Transverse colon (tissue), 4 donors: ENCODE results near the gene HMX1. TPM values are rescaled to one million over a fixed set of nuclear protein-coding genes. Genes with fewer than 3 reads are reported as not detected.

ENCODE experiments used
- DNase-seq: peaks from one replicate; pipeline ENCODE4 v3.0.0-alpha.2; 2019
- H3K27ac ChIP-seq, 4 donors: fragments of 200-600 bp; sonication (generic); 2 replicates each; pipeline ENCODE4 v1.5.1; 2016 to 2018; ENCODE audit warnings: inconsistent platforms in 4 of 4
- H3K27me3 ChIP-seq: fragments of 200-600 bp; sonication (generic); 2 replicates; pipeline ENCODE4 v1.5.1; 2017; ENCODE audit warnings: inconsistent platforms
- H3K36me3 ChIP-seq, 4 donors: fragments of 200-600 bp; sonication (generic); 2 replicates each; pipeline ENCODE4 v1.5.1; 2017 to 2019; ENCODE audit warnings: inconsistent platforms in 4 of 4
- H3K4me1 ChIP-seq, 4 donors: fragments of 200-600 bp; sonication (generic); 2 replicates each; pipeline ENCODE4 v1.5.1; 2017 to 2020; ENCODE audit warnings: inconsistent platforms in 4 of 4
- H3K4me3 ChIP-seq, 4 donors: fragments of 200-600 bp; sonication (generic); 1 replicate in 1 of 4; 2 replicates in 3 of 4; pipeline versions ENCODE4 v1.5.1 to v1.6.1; 2017 to 2019; ENCODE audit warnings: inconsistent platforms in 4 of 4
- H3K9me3 ChIP-seq, 2 donors: fragments of 200-600 bp; sonication (generic); 2 replicates each; pipeline ENCODE4 v1.5.1; 2017 to 2019; ENCODE audit warnings: inconsistent platforms in 2 of 2
- CTCF ChIP-seq, 5 experiments: fragments of 200-600 bp in 3 of 5; fragments of 450-650 bp in 2 of 5; sonication (generic) in 3 of 5; IDR thresholded peaks; 1 replicate in 2 of 5; 2 replicates in 3 of 5; pipeline ENCODE4 v1.5.1; 2016 to 2017; ENCODE audit warnings: antibody characterized with exemption in 5 of 5, inconsistent platforms in 3 of 5, mild to moderate bottlenecking in 2 of 5, moderate library complexity in 1 of 5
- EP300 ChIP-seq: sonication (generic); formaldehyde crosslinking; IDR thresholded peaks from one replicate; pipeline ENCODE4 v1.6.1; 2017; ENCODE audit warnings: antibody characterized with exemption, low read depth
- POLR2A ChIP-seq: fragments of 450-650 bp; IDR thresholded peaks from one replicate; pipeline ENCODE4 v1.6.1; 2016; ENCODE audit warnings: antibody characterized with exemption, mild to moderate bottlenecking, moderate library complexity
- POLR2AphosphoS5 ChIP-seq, 3 donors: sonication (generic); formaldehyde crosslinking; IDR thresholded peaks; one replicate each; pipeline ENCODE4 v1.6.1; 2016; ENCODE audit warnings: antibody characterized with exemption in 3 of 3
- WGBS, 2 donors: methylation state at CpG; one replicate each; pipeline ENCODE4 v1.1.5; 2018; ENCODE audit warnings: low coverage in 1 of 2; 5-methylcytosine and 5-hydroxymethylcytosine counted together
- in situ Hi-C, 4 donors: fragments of 200-750 bp; cut with MboI; loops; one replicate each; pipeline versions ENCODE4 v1.15.0 to v1.15.1; 2017; ENCODE audit warnings: low sequenced_read_pairs in 3 of 4, low pct_ligation_motif_present in 1 of 4, low pct_unique_long_range_greater_than_20kb in 1 of 4
- intact Hi-C: fragments of 100-400 bp; cut with DNase I; formaldehyde crosslinking; loops from one replicate; pipeline ENCODE4 v1.15.1; 2023; ENCODE audit warnings: low total_unique reads
- total RNA-seq, 4 donors: library from RNA; depleted of rRNA; stranded (reverse); fragments of >200 nt; gene quantifications; one replicate each; pipeline ENCODE4 v1.1.0, GENCODE V29; 2016

Gene HMX1
- not detected for total RNA-seq

GRCh38 chr4:8871417-8872401, at the start of gene HMX1:
HMX1 (minus strand) TSS chr4:8871839; CDS start chr4:8871614, 225 bp downstream.
- 4% methylated on average over 67 of the region's 134 CpGs; no CpG with 5 or more reads in 1 of the 2 donors for WGBS, 2 donors
- Histone ChIP-seq H3K27ac (no peak within 1 kb of the TSS), H3K36me3 (no peaks in the 10 kb centered on the region), H3K4me3 (no peak within 1 kb of the TSS), H3K4me1 (peaks cover 0 to 5% (median 1%) of the 10 kb centered on the region in 4 donors), H3K27me3 (peaks cover 97% of the 10 kb centered on the region), H3K9me3 (no peaks in the 10 kb centered on the region)
- in situ Hi-C loops = no loop called here
- TF ChIP-seq CTCF (IDR thresholded peaks at IDR 0.05) (no peak), POLR2A (no peak), EP300 (no peak), POLR2AphosphoS5 (IDR thresholded peaks at IDR 0.05) (no peak)
- no peak for DNase-seq
- intact Hi-C loops = no loop called here

- H3K36me3 ChIP-seq = no peaks in the 10 kb centered on the region
- H3K9me3 ChIP-seq = peaks cover 0 to 3% of the 10 kb centered on the region in 2 donors
- in situ Hi-C loops (no loop called here), intact Hi-C loops (no loop called here)
- no peak overlapping the region for H3K27ac ChIP-seq
- no peaks in the 10 kb centered on the region for H3K4me1 ChIP-seq
- peaks cover 5% of the 10 kb centered on the region for H3K27me3 ChIP-seq
- WGBS, 2 donors = 67 to 86% methylated on average over 1 to 10 of the region's 10 CpGs
- TF ChIP-seq POLR2AphosphoS5 (IDR thresholded peaks at IDR 0.05) (no peak), POLR2A (no peak), EP300 (no peak), CTCF (IDR thresholded peaks at IDR 0.05) (no peak)
- H3K4me3 ChIP-seq = no peak overlapping the region
- no peak for DNase-seq
These were observed 49.3 kb upstream of the HMX1 start for GRCh38 chr4:8920969-8921368.

GRCh38 chr4:8920289-8920965, 48.8 kb upstream of the HMX1 start:
- intact Hi-C loops (no loop called here), in situ Hi-C loops (no loop called here)
- TF ChIP-seq POLR2A (no peak), CTCF (IDR thresholded peaks at IDR 0.05) (no peak), EP300 (no peak), POLR2AphosphoS5 (IDR thresholded peaks at IDR 0.05) (no peak)
- H3K27ac ChIP-seq = no peak overlapping the region
- peaks cover 5% of the 10 kb centered on the region for H3K27me3 ChIP-seq
- peaks cover 0 to 3% of the 10 kb centered on the region in 2 donors for H3K9me3 ChIP-seq
- no peak for DNase-seq
- WGBS, 2 donors = 78% methylated on average over 14 of the region's 14 CpGs; no CpG with 5 or more reads in 1 of the 2 donors
- H3K4me1 ChIP-seq = no peaks in the 10 kb centered on the region
- no peak overlapping the region for H3K4me3 ChIP-seq
- no peaks in the 10 kb centered on the region for H3K36me3 ChIP-seq

- no peak overlapping the region for H3K4me3 ChIP-seq
- WGBS, 2 donors = 69% methylated on average over 16 of the region's 16 CpGs; no CpG with 5 or more reads in 1 of the 2 donors
- H3K27ac ChIP-seq = no peak overlapping the region
- no peak for DNase-seq
- no peak for TF ChIP-seq CTCF (IDR thresholded peaks at IDR 0.05)
- TF ChIP-seq POLR2AphosphoS5 (IDR thresholded peaks at IDR 0.05) = no peak
- no peak for TF ChIP-seq POLR2A
- TF ChIP-seq EP300 = no peak
- no peaks in the 10 kb centered on the region for H3K36me3 ChIP-seq
- no peaks in the 10 kb centered on the region for H3K4me1 ChIP-seq
- H3K27me3 ChIP-seq = peaks cover 5% of the 10 kb centered on the region
- intact Hi-C loops = loop anchor here (10.0 kb wide), 1 partner anchor 315 kb away; no protein-coding TSS in a partner anchor
- H3K9me3 ChIP-seq = peaks cover 0 to 3% of the 10 kb centered on the region in 2 donors
- in situ Hi-C loops = no loop called here
These were observed 48.1 kb upstream of the HMX1 start for GRCh38 chr4:8919651-8920288.
